ENCODE data around the gene EEFSEC.

- TF ChIP-seq CTCF (IDR thresholded peaks at IDR 0.05; ENCODE audit: low read depth, low read length): no peak
- no peak for TF ChIP-seq EZH2phosphoT487 (IDR thresholded peaks at IDR 0.05; ENCODE audit: low read depth)
Measured at GRCh38 chr3:128429275-128429674, 276.0 kb downstream of the EEFSEC start.

All from OCI-LY3 (cell line).